H1 (cell line): Measurements from ENCODE around the gene FICD. TPM values are rescaled to one million over a fixed set of nuclear protein-coding genes. Genes with fewer than 3 reads are reported as not detected.

Source experiments
- CTCF ChIA-PET: fragments of 300-600 bp; sonication (Branson Sonifier 250); formaldehyde crosslinking; loops from one replicate; lab custom pipeline; 2021; ENCODE audit not compliant: partially characterized antibody; lab: Charles Lee
- POLR2A ChIA-PET: fragments of 300-600 bp; sonication (Branson Sonifier 250); formaldehyde crosslinking; loops from one replicate; lab custom pipeline; 2021; ENCODE audit warnings: inconsistent platforms; ENCODE audit not compliant: partially characterized antibody; lab: Charles Lee
- DNase-seq, 2 experiments: peaks; one replicate each; pipeline versions ENCODE4 v3.0.0 to v3.0.0-alpha.2; 2010 to 2022; ENCODE audit warnings: low spot score in 2 of 2, low read depth in 1 of 2, mixed read lengths in 1 of 2
- FAIRE-seq: peaks from 2 replicates; lab custom pipeline; 2011; peaks lifted over from hg19 to GRCh38; lab: Jason Lieb, UNC
- H2AFZ ChIP-seq: 2 replicates; pipeline ENCODE4 v1.8.1; 2012; ENCODE audit warnings: low read length, inconsistent platforms
- H2AK5ac ChIP-seq: 2 replicates; pipeline ENCODE4 v1.6.1; 2013; ENCODE audit warnings: low read depth, low read length
- H2BK120ac ChIP-seq: replicated peaks from 2 replicates; pipeline ENCODE3; 2013; ENCODE audit warnings: low read depth, low read length, inconsistent platforms
- H2BK12ac ChIP-seq: 2 replicates; pipeline ENCODE4 v1.6.1; 2013; ENCODE audit warnings: low read depth, low read length
- H2BK15ac ChIP-seq: 2 replicates; pipeline ENCODE4 v1.6.1; 2013; ENCODE audit warnings: low read length
- H2BK20ac ChIP-seq: 2 replicates; pipeline ENCODE4 v1.6.1; 2013; ENCODE audit warnings: low read length
- H2BK5ac ChIP-seq: 2 replicates; pipeline ENCODE4 v1.6.1; 2013; ENCODE audit warnings: low read depth, low read length
- H3K14ac ChIP-seq: 2 replicates; pipeline ENCODE4 v1.6.1; 2013; ENCODE audit warnings: inconsistent platforms; ENCODE audit not compliant: insufficient read length
- H3K18ac ChIP-seq: 2 replicates; pipeline ENCODE4 v1.6.1; 2013; ENCODE audit warnings: low read length; ENCODE audit errors: extremely low read depth
- H3K23ac ChIP-seq: 2 replicates; pipeline ENCODE4 v1.6.1; 2013; ENCODE audit warnings: inconsistent platforms; ENCODE audit not compliant: insufficient read length
- H3K23me2 ChIP-seq: 2 replicates; pipeline ENCODE4 v1.6.1; 2013; ENCODE audit warnings: low read depth, low read length
- H3K27ac ChIP-seq: 2 replicates; pipeline ENCODE4 v1.6.1; 2011; ENCODE audit warnings: low read depth, low read length, inconsistent platforms
- H3K27me3 ChIP-seq, 4 experiments: replicated peaks in 1 of 4; 1 replicate in 1 of 4; 2 replicates in 3 of 4; pipeline versions ENCODE4 v1.6.1 to v1.8.1; 2011 to 2013; ENCODE audit warnings: low read length in 3 of 4, mild to moderate bottlenecking in 3 of 4, inconsistent platforms in 2 of 4, mixed read lengths in 2 of 4, moderate library complexity in 1 of 4; ENCODE audit not compliant: control insufficient read depth in 3 of 4, insufficient read depth in 3 of 4; ENCODE audit errors: extremely low read depth in 1 of 4
- H3K36me3 ChIP-seq, 4 experiments: 2 replicates each; pipeline versions ENCODE4 v1.6.1 to v1.8.1; 2011 to 2013; ENCODE audit warnings: mild to moderate bottlenecking in 4 of 4, low read length in 3 of 4, moderate library complexity in 2 of 4, control low read depth in 1 of 4, inconsistent platforms in 1 of 4; ENCODE audit not compliant: insufficient read depth in 4 of 4, control insufficient read depth in 2 of 4
- H3K4ac ChIP-seq: replicated peaks from 2 replicates; pipeline ENCODE3; 2013; ENCODE audit warnings: low read length, low read depth, mixed read lengths, inconsistent platforms; ENCODE audit not compliant: insufficient read length
- H3K4me1 ChIP-seq, 4 experiments: replicated peaks in 1 of 4; 1 replicate in 1 of 4; 2 replicates in 3 of 4; pipeline versions ENCODE4 v1.6.1 to v1.8.1; 2011 to 2013; ENCODE audit warnings: low read length in 3 of 4, inconsistent platforms in 2 of 4, mixed read lengths in 1 of 4; ENCODE audit not compliant: insufficient read depth in 4 of 4, control insufficient read depth in 3 of 4
- H3K4me2 ChIP-seq, 2 experiments: 2 replicates each; pipeline versions ENCODE4 v1.6.1 to v1.8.1; 2011 to 2013; ENCODE audit warnings: low read depth in 2 of 2, low read length in 2 of 2, control low read depth in 1 of 2, inconsistent platforms in 1 of 2, mild to moderate bottlenecking in 1 of 2; ENCODE audit not compliant: insufficient read depth in 1 of 2
- H3K4me3 ChIP-seq, 4 experiments: fragments of 200-600, 300-600 bp in 1 of 4; sonication (generic), shearing (Covaris generic), sonication (Bioruptor Twin) in 1 of 4; 2 replicates each; pipeline versions ENCODE4 v1.5.1 to v1.8.1; 2011 to 2016; ENCODE audit warnings: low read length in 4 of 4, low read depth in 3 of 4, control low read depth in 2 of 4, inconsistent platforms in 2 of 4, mild to moderate bottlenecking in 2 of 4, mixed read lengths in 1 of 4, moderate library complexity in 1 of 4; ENCODE audit not compliant: insufficient read depth in 2 of 4; ENCODE audit errors: extremely low read depth in 1 of 4
- H3K56ac ChIP-seq: replicated peaks from 2 replicates; pipeline ENCODE3; 2013; ENCODE audit warnings: low read depth, mild to moderate bottlenecking, mixed read lengths, low read length, inconsistent platforms; ENCODE audit not compliant: insufficient read length
- H3K79me1 ChIP-seq: 2 replicates; pipeline ENCODE4 v1.6.1; 2013; ENCODE audit warnings: low read depth, low read length, control low read depth
- H3K79me2 ChIP-seq, 2 experiments: 2 replicates each; pipeline versions ENCODE4 v1.6.1 to v1.8.1; 2012 to 2013; ENCODE audit warnings: low read length in 2 of 2, mild to moderate bottlenecking in 2 of 2, inconsistent platforms in 1 of 2; ENCODE audit not compliant: insufficient read depth in 2 of 2, control insufficient read depth in 1 of 2
- H3K9ac ChIP-seq, 4 experiments: replicated peaks in 1 of 4; 1 replicate in 1 of 4; 2 replicates in 3 of 4; pipeline versions ENCODE4 v1.6.1 to v1.8.1; 2011 to 2013; ENCODE audit warnings: low read depth in 3 of 4, low read length in 3 of 4, control low read depth in 2 of 4, mild to moderate bottlenecking in 2 of 4, moderate library complexity in 2 of 4, inconsistent platforms in 1 of 4; ENCODE audit errors: extremely low read depth in 1 of 4
- H3K9me3 ChIP-seq, 2 experiments: 2 replicates each; pipeline versions ENCODE4 v1.6.1 to v1.8.1; 2012 to 2013; ENCODE audit warnings: mild to moderate bottlenecking in 2 of 2, moderate library complexity in 2 of 2, control low read depth in 1 of 2, inconsistent platforms in 1 of 2, low read depth in 1 of 2, low read length in 1 of 2, mixed read lengths in 1 of 2; ENCODE audit not compliant: insufficient read depth in 2 of 2
- H4K20me1 ChIP-seq, 2 experiments: replicated peaks in 1 of 2; 2 replicates each; pipeline versions ENCODE3 to v1.8.1; 2011 to 2013; ENCODE audit warnings: inconsistent platforms in 2 of 2, low read length in 2 of 2, mild to moderate bottlenecking in 1 of 2; ENCODE audit not compliant: insufficient read depth in 2 of 2, control insufficient read depth in 1 of 2
- H4K5ac ChIP-seq: 2 replicates; pipeline ENCODE4 v1.6.1; 2013; ENCODE audit warnings: low read length, low read depth, mixed read lengths, inconsistent platforms; ENCODE audit not compliant: insufficient read length
- H4K8ac ChIP-seq: 2 replicates; pipeline ENCODE4 v1.8.0; 2013; ENCODE audit warnings: mild to moderate bottlenecking, moderate library complexity, low read length, inconsistent platforms; ENCODE audit not compliant: insufficient read depth; ENCODE audit errors: extremely low read depth
- H4K91ac ChIP-seq: replicated peaks from 2 replicates; pipeline ENCODE3; 2013; ENCODE audit warnings: low read length, mixed read lengths, inconsistent platforms; ENCODE audit not compliant: insufficient read length
- CTCF ChIP-seq, 3 experiments: IDR thresholded peaks; 1 replicate in 2 of 3; 2 replicates in 1 of 3; pipeline versions ENCODE4 v1.5.1 to v1.6.1; 2011; ENCODE audit warnings: low read length in 3 of 3, mild to moderate bottlenecking in 3 of 3, inconsistent platforms in 2 of 3, low read depth in 1 of 3, moderate library complexity in 1 of 3; ENCODE audit not compliant: insufficient read depth in 1 of 3; ENCODE audit errors: control extremely low read depth in 1 of 3
- MAX ChIP-seq: IDR thresholded peaks from 2 replicates; pipeline ENCODE4 v1.6.1; 2012; ENCODE audit warnings: inconsistent platforms
- TCF12 ChIP-seq: IDR thresholded peaks from 2 replicates; pipeline ENCODE4 v1.6.1; 2011; ENCODE audit warnings: low read depth, mild to moderate bottlenecking, low read length
- WGBS, 2 experiments: shearing (Covaris generic) in 1 of 2; methylation state at CpG; one replicate each; pipeline versions ENCODE4 v1.1.6 to v1.1.7; 2013 to 2015; ENCODE audit warnings: low lambda C conversion rate in 2 of 2, mixed read lengths in 2 of 2, inconsistent platforms in 1 of 2, low coverage in 1 of 2, missing lambda C conversion rate in 1 of 2; ENCODE audit not compliant: insufficient replicate concordance in 2 of 2, insufficient coverage in 1 of 2, insufficient read length in 1 of 2; ENCODE audit errors: extremely low coverage in 1 of 2, missing lambda C conversion rate in 1 of 2; 5-methylcytosine and 5-hydroxymethylcytosine counted together
- polyA plus RNA-seq, 7 experiments: library from polyadenylated mRNA; depleted of rRNA in 3 of 7; stranded (reverse) in 5 of 7; unstranded in 2 of 7; fragments of >200 nt in 5 of 7; fragments of 200-250 nt in 2 of 7; gene quantifications; 1 replicate in 5 of 7; 2 replicates in 1 of 7; 4 replicates in 1 of 7; pipeline versions ENCODE4 v1.2.1 to v1.2.3, GENCODE V29; 2011 to 2013; ENCODE audit warnings: missing spikeins in 2 of 7, mixed read lengths in 2 of 7
- total RNA-seq: library from RNA; stranded (reverse); fragmentation: NEBNext Ultra II Directional; extraction: Animal tissue kit (Norgen Biotek cat#: 25700); gene quantifications from 2 replicates; pipeline ENCODE4 v1.2.1, GENCODE V29; 2021

FICD gene
- total and polyA plus RNA-seq, 2 of the 8 experiments (the other 6 are each of a cell fraction or from before 2014, with no cell fraction given) = 2.2 to 6.0 TPM

GRCh38 chr12:108530161-108530560, 15.1 kb downstream of the FICD start:
- DNase-seq (no peak), FAIRE-seq (no peak)
- Histone ChIP-seq H4K20me1 (peaks cover 3 to 13% of the 10 kb centered on the region in 2 experiments), H3K4me1 (no peaks in the 10 kb centered on the region), H3K23ac (no peak overlapping the region), H3K9me3 (no peaks in the 10 kb centered on the region), H3K27ac (no peak overlapping the region), H3K9ac (no peak overlapping the region), H2AK5ac (no peak overlapping the region), H3K79me1 (peaks cover 3% of the 10 kb centered on the region), H3K36me3 (peaks cover 45 to 95% (median 68%) of the 10 kb centered on the region in 4 experiments), H2BK120ac (no peak overlapping the region), H3K4me3 (no peak overlapping the region), H3K4me2 (no peak overlapping the region), H4K5ac (no peak overlapping the region), H2BK15ac (no peak overlapping the region), H3K27me3 (no peaks in the 10 kb centered on the region), H3K14ac (no peak overlapping the region), H2BK5ac (no peak overlapping the region), H2BK12ac (no peak overlapping the region), H3K79me2 (no peaks in the 10 kb centered on the region), H3K56ac (no peak overlapping the region), H4K91ac (no peak overlapping the region), H4K8ac (no peak overlapping the region), H2BK20ac (no peak overlapping the region), H2AFZ (no peak overlapping the region), H3K23me2 (no peaks in the 10 kb centered on the region), H3K18ac (no peak overlapping the region), H3K4ac (no peak overlapping the region)
- WGBS, 2 experiments = 95% methylated on average over 9 of the region's 9 CpGs; no CpG with 5 or more reads in 1 of the 2 experiments
- no peak for TF ChIP-seq TCF12
- TF ChIP-seq MAX = no peak
- no peak for TF ChIP-seq CTCF (IDR thresholded peaks at IDR 0.05; ENCODE audit: control extremely low read depth in 1 of 3, insufficient read depth in 1 of 3, low read depth in 1 of 3, low read length in 3 of 3)
- CTCF ChIA-PET = interaction anchor here (1.2 to 3.3 kb wide), 2 partner anchors 12 to 19 kb away, joined by 6 to 17 read pairs; no protein-coding TSS in a partner anchor
- POLR2A ChIA-PET = interaction anchor here (2.5 kb wide), 1 partner anchor 7 kb away, joined by 10 read pairs; no protein-coding TSS in a partner anchor
